HepG2 (cell line): ENCODE measurements around the gene SPNS2. TPM values are rescaled to one million over a fixed set of nuclear protein-coding genes. Genes with fewer than 3 reads are reported as not detected.

Source experiments
- ATAC-seq: fragments of 200-7000 bp; cut with Tn5 transposase; 3 replicates; pipeline ENCODE4 v1.9.1; 2020; ENCODE audit warnings: mild to moderate bottlenecking, moderate library complexity
- BruUV-seq: library from RNA; stranded (reverse); fragments of 400-500 nt; replicated peaks from 2 replicates; lab custom pipeline; 2021; lab: Mats Ljungman, UMichigan
- CTCF ChIA-PET: fragments of 300-600 bp; formaldehyde crosslinking; extraction: SDS; loops from one replicate; lab custom pipeline; 2021; ENCODE audit warnings: low total read pairs, inconsistent platforms, low intra/inter-chr PET ratio; lab: Yijun Ruan, JAX
- POLR2A ChIA-PET: fragments of 350-600 bp; sonication (Branson Sonifier 250); formaldehyde crosslinking; loops from one replicate; lab custom pipeline; 2020; ENCODE audit warnings: antibody characterized with exemption, inconsistent platforms; lab: Yijun Ruan, JAX
- DNase-seq: peaks from one replicate; pipeline ENCODE4 v3.0.0-alpha.2; 2015; ENCODE audit warnings: low spot score
- FAIRE-seq: peaks from 3 replicates; lab custom pipeline; 2011; peaks lifted over from hg19 to GRCh38; lab: Jason Lieb, UNC
- H2AFZ ChIP-seq: one replicate; pipeline ENCODE4 v1.6.1; 2011; ENCODE audit warnings: low read length, inconsistent platforms
- H3K27ac ChIP-seq: fragments of 300-600 bp; 3 replicates; pipeline ENCODE4 v1.8.0; 2011; ENCODE audit warnings: mixed run types, mild to moderate bottlenecking, mixed read lengths, low read length, inconsistent platforms; ENCODE audit not compliant: insufficient read depth; ENCODE audit errors: extremely low read length
- H3K27me3 ChIP-seq, 2 experiments: fragments of 200-600 bp in 1 of 2; 2 replicates in 1 of 2; 3 replicates in 1 of 2; pipeline versions ENCODE4 v1.6.0 to v1.8.0; 2011; ENCODE audit warnings: low read length in 2 of 2, mild to moderate bottlenecking in 2 of 2, moderate library complexity in 2 of 2, inconsistent platforms in 1 of 2; ENCODE audit not compliant: insufficient read depth in 2 of 2, control insufficient read depth in 1 of 2
- H3K36me3 ChIP-seq, 2 experiments: fragments of 200-600 bp in 1 of 2; replicated peaks in 1 of 2; 2 replicates in 1 of 2; 3 replicates in 1 of 2; pipeline versions ENCODE4 v1.5.1 to v1.8.0; 2011; ENCODE audit warnings: low read length in 2 of 2, inconsistent platforms in 1 of 2; ENCODE audit not compliant: insufficient read depth in 2 of 2, control insufficient read depth in 1 of 2
- H3K4me1 ChIP-seq: 2 replicates; pipeline ENCODE4 v1.5.1; 2012; ENCODE audit warnings: low read length, inconsistent platforms; ENCODE audit not compliant: insufficient read depth
- H3K4me2 ChIP-seq: 2 replicates; pipeline ENCODE4 v1.6.0; 2011; ENCODE audit warnings: low read depth, low read length, inconsistent platforms
- H3K4me3 ChIP-seq, 3 experiments: fragments of 200-600 bp in 1 of 3; sonication (generic), shearing (Covaris generic) in 1 of 3; replicated peaks in 1 of 3; 2 replicates each; pipeline ENCODE4 v1.5.1; 2011 to 2016; ENCODE audit warnings: low read length in 3 of 3, inconsistent platforms in 2 of 3, low read depth in 2 of 3, mild to moderate bottlenecking in 2 of 3, control low read depth in 1 of 3, mixed read lengths in 1 of 3; ENCODE audit not compliant: insufficient read depth in 1 of 3
- H3K79me2 ChIP-seq: one replicate; pipeline ENCODE4 v1.6.1; 2011; ENCODE audit warnings: low read length, inconsistent platforms; ENCODE audit not compliant: insufficient read depth
- H3K9ac ChIP-seq: 2 replicates; pipeline ENCODE4 v1.6.0; 2011; ENCODE audit warnings: mild to moderate bottlenecking, low read depth, low read length, inconsistent platforms; ENCODE audit not compliant: insufficient read depth
- H3K9me3 ChIP-seq: 2 replicates; pipeline ENCODE4 v1.5.1; 2012; ENCODE audit warnings: mild to moderate bottlenecking, low read length
- H4K20me1 ChIP-seq: 2 replicates; pipeline ENCODE4 v1.6.0; 2011; ENCODE audit warnings: inconsistent platforms, mild to moderate bottlenecking, low read length, moderate library complexity; ENCODE audit not compliant: insufficient read depth
- CHD4 ChIP-seq: fragments of 200-600 bp; sonication (generic); IDR thresholded peaks from 2 replicates; pipeline ENCODE4 v1.7.0; 2017; ENCODE audit warnings: mild to moderate bottlenecking, low read length, borderline replicate concordance
- CREB3 ChIP-seq: sonication (generic); formaldehyde crosslinking; IDR thresholded peaks from 2 replicates; pipeline ENCODE4 v1.5.0; 2020; ENCODE audit warnings: missing genetic modification reagents
- DMAP1 ChIP-seq: IDR thresholded peaks from 2 replicates; pipeline ENCODE4 v1.6.1; 2016
- EHMT2 ChIP-seq: fragments of 200-600 bp; sonication (generic); IDR thresholded peaks from 2 replicates; pipeline ENCODE4 v1.7.0; 2017; ENCODE audit warnings: antibody characterized with exemption, low read depth, low read length, borderline replicate concordance
- HNRNPUL1 ChIP-seq: fragments of 200-400 bp; formaldehyde crosslinking; IDR thresholded peaks from 2 replicates; pipeline ENCODE4 v1.6.1; 2017; ENCODE audit warnings: low read depth, mild to moderate bottlenecking, low read length, moderate library complexity
- MTERF4 ChIP-seq: sonication (generic); formaldehyde crosslinking; IDR thresholded peaks from 2 replicates; pipeline ENCODE4 v1.8.0; 2023; ENCODE audit warnings: mild to moderate bottlenecking, missing genetic modification reagents
- RFXANK ChIP-seq: IDR thresholded peaks from 2 replicates; pipeline ENCODE4 v1.6.1; 2016
- SIN3B ChIP-seq: fragments of 150-350 bp; IDR thresholded peaks from 2 replicates; pipeline ENCODE4 v1.6.1; 2014; ENCODE audit warnings: low read length
- SNAPC5 ChIP-seq: sonication (generic); formaldehyde crosslinking; IDR thresholded peaks from 2 replicates; pipeline ENCODE4 v1.8.1; 2023; ENCODE audit warnings: mild to moderate bottlenecking, missing genetic modification reagents, borderline replicate concordance
- THYN1 ChIP-seq: sonication (generic); formaldehyde crosslinking; IDR thresholded peaks from 2 replicates; pipeline ENCODE4 v1.8.1; 2023; ENCODE audit warnings: low read depth, mild to moderate bottlenecking, moderate library complexity, missing genetic modification reagents, borderline replicate concordance
- XRCC5 ChIP-seq: fragments of 200-400 bp; formaldehyde crosslinking; optimal IDR thresholded peaks from 2 replicates; pipeline ENCODE3; 2017; ENCODE audit warnings: mild to moderate bottlenecking, low read length
- ZNF546 ChIP-seq: sonication (generic); formaldehyde crosslinking; conservative IDR thresholded peaks from 2 replicates; pipeline ENCODE4 v1.8.1; 2023; ENCODE audit warnings: mild to moderate bottlenecking, missing genetic modification reagents
- ZNF616 ChIP-seq: sonication (generic); formaldehyde crosslinking; IDR thresholded peaks from 2 replicates; pipeline ENCODE4 v1.5.0; 2020; ENCODE audit warnings: low read depth, mild to moderate bottlenecking, missing genetic modification reagents
- ZNF773 ChIP-seq: sonication (generic); formaldehyde crosslinking; IDR thresholded peaks from 2 replicates; pipeline ENCODE4 v1.4.0; 2020; ENCODE audit warnings: missing genetic modification reagents, borderline replicate concordance
- ZZZ3 ChIP-seq: sonication (generic); formaldehyde crosslinking; IDR thresholded peaks from 2 replicates; pipeline ENCODE4 v1.4.0; 2020; ENCODE audit warnings: missing genetic modification reagents, mild to moderate bottlenecking, borderline replicate concordance
- WGBS: methylation state at CpG from one replicate; pipeline ENCODE4 v1.1.6; 2017; ENCODE audit warnings: low lambda C conversion rate; 5-methylcytosine and 5-hydroxymethylcytosine counted together
- in situ Hi-C: cut with HindIII; loops from 2 replicates; pipeline ENCODE4 v1.10.0; 2017; ENCODE audit warnings: low pct_unique_long_range_greater_than_20kb; ENCODE audit not compliant: extremely low pct_ligation_motif_present
- intact Hi-C: fragments of 100-400 bp; cut with micrococcal nuclease; formaldehyde crosslinking; loops from one replicate; pipeline ENCODE4 v1.10.0; 2022; ENCODE audit not compliant: unreplicated experiment
- polyA plus RNA-seq, 8 experiments: library from polyadenylated mRNA; depleted of rRNA in 3 of 8; stranded (reverse) in 7 of 8; unstranded in 1 of 8; fragments of >200 nt; fragmentation: Illumina TruSeq in 4 of 8; extraction: Trizol in 4 of 8; gene quantifications; 2 replicates each; pipeline versions ENCODE4 v1.2.1 to v1.2.3, GENCODE V29; 2011 to 2016; ENCODE audit warnings: low read depth in 4 of 8, missing spikeins in 1 of 8, mixed read lengths in 1 of 8; ENCODE audit not compliant: insufficient read depth in 1 of 8
- total RNA-seq, 5 experiments: library from RNA; depleted of rRNA; stranded (reverse); fragments of >200 nt; fragmentation: Illumina TruSeq; extraction: Trizol; gene quantifications; 2 replicates each; pipeline ENCODE4 v1.2.3, GENCODE V29; 2016; ENCODE audit warnings: low read depth in 1 of 5
- TF ChIP-seq, protein P1 (sequence below): sonication (generic); formaldehyde crosslinking; IDR thresholded peaks from 2 replicates; pipeline ENCODE4 v1.4.0; 2020; ENCODE audit warnings: missing genetic modification reagents, borderline replicate concordance
- TF ChIP-seq, protein P2 (sequence below): sonication (generic); formaldehyde crosslinking; conservative IDR thresholded peaks from 2 replicates; pipeline ENCODE4 v1.8.0; 2022; ENCODE audit warnings: missing genetic modification reagents

The SPNS2 gene
- total and polyA plus RNA-seq, 2 of the 13 experiments (the other 11 are each of a cell fraction or from before 2014, with no cell fraction given): 0.01 TPM; not detected in 1

- no peak overlapping the region for H3K27ac ChIP-seq
- in situ Hi-C loops: no loop called here
- intact Hi-C loops: no loop called here
- H3K4me1 ChIP-seq: no peaks in the 10 kb centered on the region
- no peak overlapping the region for H3K4me3 ChIP-seq
- H4K20me1 ChIP-seq: no peaks in the 10 kb centered on the region
- no peak overlapping the region for H3K9ac ChIP-seq
- no TSS peak for BruUV-seq
- ChIA-PET POLR2A (no interaction called here), CTCF (no interaction called here)
- H3K4me2 ChIP-seq: no peak overlapping the region
- no peak overlapping the region for H2AFZ ChIP-seq
- peaks cover 0 to 3% of the 10 kb centered on the region in 2 experiments; a peak in 1 of 5 replicates for H3K27me3 ChIP-seq
- WGBS: 47% methylated on average over 12 of the region's 12 CpGs
- H3K36me3 ChIP-seq: no peaks in the 10 kb centered on the region
- no peak for FAIRE-seq
- no peaks in the 10 kb centered on the region for H3K9me3 ChIP-seq
- H3K79me2 ChIP-seq: no peaks in the 10 kb centered on the region
- ATAC-seq: no peak
- no peak for DNase-seq
- TF ChIP-seq, protein P1, sequence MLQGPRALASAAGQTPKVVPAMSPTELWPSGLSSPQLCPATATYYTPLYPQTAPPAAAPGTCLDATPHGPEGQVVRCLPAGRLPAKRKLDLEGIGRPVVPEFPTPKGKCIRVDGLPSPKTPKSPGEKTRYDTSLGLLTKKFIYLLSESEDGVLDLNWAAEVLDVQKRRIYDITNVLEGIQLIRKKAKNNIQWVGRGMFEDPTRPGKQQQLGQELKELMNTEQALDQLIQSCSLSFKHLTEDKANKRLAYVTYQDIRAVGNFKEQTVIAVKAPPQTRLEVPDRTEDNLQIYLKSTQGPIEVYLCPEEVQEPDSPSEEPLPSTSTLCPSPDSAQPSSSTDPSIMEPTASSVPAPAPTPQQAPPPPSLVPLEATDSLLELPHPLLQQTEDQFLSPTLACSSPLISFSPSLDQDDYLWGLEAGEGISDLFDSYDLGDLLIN (CRISPR knock-in tag): no peak
- TF ChIP-seq SIN3B: no peak
- no peak for TF ChIP-seq ZNF773 (CRISPR knock-in tag)
- TF ChIP-seq EHMT2: no peak
- no peak for TF ChIP-seq CREB3 (CRISPR knock-in tag)
- no peak for TF ChIP-seq ZNF616 (CRISPR knock-in tag)
- no peak for TF ChIP-seq CHD4
- no peak for TF ChIP-seq HNRNPUL1
- TF ChIP-seq RFXANK (CRISPR knock-in tag): no peak
- no peak for TF ChIP-seq SNAPC5 (CRISPR knock-in tag)
- no peak for TF ChIP-seq ZNF546
- no peak for TF ChIP-seq THYN1 (CRISPR knock-in tag)
- no peak for TF ChIP-seq ZZZ3 (CRISPR knock-in tag)
- TF ChIP-seq MTERF4: no peak
- TF ChIP-seq DMAP1 (CRISPR knock-in tag): no peak
- no peak for TF ChIP-seq XRCC5
- TF ChIP-seq, protein P2, sequence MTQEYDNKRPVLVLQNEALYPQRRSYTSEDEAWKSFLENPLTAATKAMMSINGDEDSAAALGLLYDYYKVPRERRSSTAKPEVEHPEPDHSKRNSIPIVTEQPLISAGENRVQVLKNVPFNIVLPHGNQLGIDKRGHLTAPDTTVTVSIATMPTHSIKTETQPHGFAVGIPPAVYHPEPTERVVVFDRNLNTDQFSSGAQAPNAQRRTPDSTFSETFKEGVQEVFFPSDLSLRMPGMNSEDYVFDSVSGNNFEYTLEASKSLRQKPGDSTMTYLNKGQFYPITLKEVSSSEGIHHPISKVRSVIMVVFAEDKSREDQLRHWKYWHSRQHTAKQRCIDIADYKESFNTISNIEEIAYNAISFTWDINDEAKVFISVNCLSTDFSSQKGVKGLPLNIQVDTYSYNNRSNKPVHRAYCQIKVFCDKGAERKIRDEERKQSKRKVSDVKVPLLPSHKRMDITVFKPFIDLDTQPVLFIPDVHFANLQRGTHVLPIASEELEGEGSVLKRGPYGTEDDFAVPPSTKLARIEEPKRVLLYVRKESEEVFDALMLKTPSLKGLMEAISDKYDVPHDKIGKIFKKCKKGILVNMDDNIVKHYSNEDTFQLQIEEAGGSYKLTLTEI (CRISPR knock-in tag): no peak
These were observed 29.1 kb upstream of the SPNS2 start for GRCh38 chr17:4469552-4469951.
